Tibial nerve (tissue), 4 donors: ENCODE results near the gene WNT3A.

Source experiments
- CTCF ChIP-seq, 5 experiments: fragments of 200-600 bp in 3 of 5; fragments of 450-650 bp in 2 of 5; sonication (generic) in 3 of 5; IDR thresholded peaks; one replicate each; pipeline ENCODE4 v1.5.1; 2016 to 2019; ENCODE audit warnings: antibody characterized with exemption in 5 of 5, mild to moderate bottlenecking in 3 of 5, moderate library complexity in 2 of 5
- EP300 ChIP-seq, 2 donors: sonication (generic); formaldehyde crosslinking; IDR thresholded peaks; one replicate each; pipeline ENCODE4 v1.6.1; 2017; ENCODE audit warnings: antibody characterized with exemption in 2 of 2, mild to moderate bottlenecking in 1 of 2
- POLR2A ChIP-seq, 2 donors: fragments of 450-650 bp; IDR thresholded peaks; one replicate each; pipeline ENCODE4 v1.6.1; 2017; ENCODE audit warnings: antibody characterized with exemption in 2 of 2, mild to moderate bottlenecking in 2 of 2, moderate library complexity in 2 of 2

GRCh38 chr1:228001738-228002535 lies 4.9 kb upstream of the WNT3A start:
- TF ChIP-seq CTCF (IDR thresholded peaks at IDR 0.05): no peak
- TF ChIP-seq EP300 (IDR thresholded peaks at IDR 0.05): no peak
- TF ChIP-seq POLR2A (IDR thresholded peaks at IDR 0.05): no peak
